HG03460 (cell line): ENCODE data around the gene RNF11.

Source experiments
- ATAC-seq: cut with Tn5 transposase; IDR thresholded peaks from one replicate; pipeline ENCODE4 v1.9.1; 2021; ENCODE audit not compliant: unreplicated experiment

The RNF11 gene

DNA sequence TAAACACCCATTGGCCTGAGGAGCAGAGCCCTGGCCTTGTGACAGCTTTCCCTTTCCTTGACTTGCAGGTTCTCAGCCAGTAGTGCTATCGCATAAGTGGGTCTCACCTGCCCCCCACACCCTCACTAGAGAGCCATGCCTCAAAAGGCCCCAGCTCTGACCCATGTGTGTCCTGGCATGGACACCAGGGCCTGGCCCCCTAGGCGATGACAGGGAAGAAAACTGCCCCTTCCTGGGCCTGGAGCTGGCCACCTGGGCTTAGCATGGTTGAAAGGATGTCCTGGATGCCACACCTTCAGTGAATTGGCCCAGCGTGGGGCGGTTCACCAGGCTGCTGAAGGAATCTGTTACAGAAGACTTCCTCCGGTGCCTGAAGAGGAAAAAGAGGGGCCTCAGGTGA, 75.8 kb downstream of the RNF11 start:
- no peak for ATAC-seq

DNA sequence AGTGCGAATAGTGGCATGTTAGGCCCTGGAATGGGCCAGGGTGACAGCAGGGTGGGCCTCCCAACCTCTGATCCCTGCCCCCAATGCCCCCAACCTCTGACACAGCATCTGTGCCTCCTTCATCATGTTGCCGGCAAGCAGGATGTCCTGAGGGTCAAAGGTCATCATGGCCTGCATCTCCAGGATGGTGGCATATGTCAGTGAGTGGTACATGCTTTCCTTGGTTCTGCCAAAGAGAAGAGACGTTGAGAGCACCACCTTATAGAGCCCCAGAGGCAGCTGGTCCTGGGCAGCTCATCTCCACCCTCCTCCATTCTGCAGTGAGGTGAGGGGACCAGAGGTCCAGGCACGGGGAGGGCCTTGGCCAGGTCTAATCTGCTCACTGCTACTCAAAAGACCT, 76.6 kb downstream of the RNF11 start:
- ATAC-seq: no peak

DNA sequence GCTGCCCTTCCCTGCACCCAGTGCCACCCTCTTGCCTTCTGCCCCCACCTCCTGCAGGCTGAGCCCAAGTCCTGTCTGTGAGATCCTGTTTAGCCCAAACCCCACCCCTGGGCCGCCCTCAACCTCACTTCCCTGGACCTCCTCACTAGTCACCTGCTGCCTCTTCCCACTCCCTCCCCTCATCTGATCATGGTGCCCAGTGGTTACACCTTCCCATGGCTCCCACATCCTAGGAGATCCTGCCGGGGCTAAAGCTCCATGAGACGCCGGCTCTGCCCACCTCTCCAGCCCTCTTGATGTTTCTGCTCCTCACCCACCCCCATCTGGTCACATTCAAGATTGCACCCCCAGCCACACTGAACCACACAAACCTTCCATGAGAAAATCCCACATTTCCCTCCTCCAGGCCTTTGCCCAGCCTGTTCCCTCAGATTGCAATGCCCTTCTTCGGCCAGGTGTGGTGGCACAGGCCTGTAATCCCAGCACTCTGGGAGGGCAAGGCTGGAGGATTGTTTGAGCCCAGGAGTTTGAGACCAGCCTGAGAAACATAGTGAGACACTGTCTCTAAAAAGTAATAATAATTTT, 77.3 kb downstream of the RNF11 start:
- ATAC-seq: no peak

DNA sequence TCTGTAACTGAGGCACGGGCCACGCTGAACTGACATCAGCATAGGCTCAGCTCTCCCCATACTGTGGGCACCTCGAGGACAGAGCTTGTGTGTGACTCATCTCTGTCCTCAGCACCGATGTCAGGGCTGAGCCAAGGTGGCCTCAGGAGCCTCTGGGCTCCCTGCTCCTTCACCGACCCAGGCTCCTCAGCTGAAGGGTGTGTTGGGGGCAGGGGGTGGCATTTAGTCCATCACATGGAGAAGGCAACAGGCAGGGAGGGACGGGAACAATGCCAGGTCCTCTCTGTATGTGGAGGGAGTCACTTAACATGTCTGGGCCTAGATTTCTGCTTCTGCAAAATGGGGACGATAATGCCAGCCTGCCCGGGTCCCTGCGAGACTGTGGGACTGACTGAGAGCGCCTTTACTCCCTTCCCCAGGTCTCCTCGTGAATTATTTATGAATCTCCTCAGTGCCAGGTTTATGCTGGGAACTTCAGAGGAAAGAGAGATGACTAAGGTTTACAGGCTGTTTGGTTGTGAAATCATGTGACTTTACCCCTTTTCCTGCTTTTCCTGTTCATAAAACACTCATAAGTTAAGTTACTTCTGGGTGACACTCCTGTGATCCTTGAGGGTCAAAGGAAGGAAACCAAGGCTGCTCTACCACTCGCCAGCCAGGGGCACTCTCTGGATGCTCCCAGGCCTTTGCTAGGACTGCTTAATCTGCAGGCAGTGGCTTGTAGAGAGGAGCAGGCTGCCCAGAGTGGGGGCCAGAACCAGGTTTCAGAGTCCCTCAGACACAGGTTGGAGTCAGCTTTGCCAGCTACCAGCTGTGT, 78.1 kb downstream of the RNF11 start:
- ATAC-seq: no peak

DNA sequence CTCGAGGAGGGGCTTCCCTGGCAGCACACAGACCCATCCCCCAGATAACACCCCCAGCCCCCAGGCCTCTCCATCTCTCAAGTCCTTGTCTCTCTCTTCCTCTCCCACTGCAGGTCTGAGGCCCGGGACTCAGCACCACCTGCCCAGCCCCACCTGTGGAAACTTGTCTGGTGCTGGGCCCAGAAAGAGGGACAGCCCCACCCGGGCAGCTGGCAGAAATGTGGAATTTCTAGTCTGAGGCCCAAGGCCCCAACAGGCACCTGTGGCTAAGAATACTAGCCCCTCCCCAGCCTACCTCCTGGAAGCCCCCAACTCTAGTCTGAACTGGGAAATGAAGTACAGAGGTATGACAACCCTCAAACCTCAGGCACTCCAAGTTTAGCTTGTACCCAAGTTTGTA, 78.9 kb downstream of the RNF11 start:
- ATAC-seq: no peak

DNA sequence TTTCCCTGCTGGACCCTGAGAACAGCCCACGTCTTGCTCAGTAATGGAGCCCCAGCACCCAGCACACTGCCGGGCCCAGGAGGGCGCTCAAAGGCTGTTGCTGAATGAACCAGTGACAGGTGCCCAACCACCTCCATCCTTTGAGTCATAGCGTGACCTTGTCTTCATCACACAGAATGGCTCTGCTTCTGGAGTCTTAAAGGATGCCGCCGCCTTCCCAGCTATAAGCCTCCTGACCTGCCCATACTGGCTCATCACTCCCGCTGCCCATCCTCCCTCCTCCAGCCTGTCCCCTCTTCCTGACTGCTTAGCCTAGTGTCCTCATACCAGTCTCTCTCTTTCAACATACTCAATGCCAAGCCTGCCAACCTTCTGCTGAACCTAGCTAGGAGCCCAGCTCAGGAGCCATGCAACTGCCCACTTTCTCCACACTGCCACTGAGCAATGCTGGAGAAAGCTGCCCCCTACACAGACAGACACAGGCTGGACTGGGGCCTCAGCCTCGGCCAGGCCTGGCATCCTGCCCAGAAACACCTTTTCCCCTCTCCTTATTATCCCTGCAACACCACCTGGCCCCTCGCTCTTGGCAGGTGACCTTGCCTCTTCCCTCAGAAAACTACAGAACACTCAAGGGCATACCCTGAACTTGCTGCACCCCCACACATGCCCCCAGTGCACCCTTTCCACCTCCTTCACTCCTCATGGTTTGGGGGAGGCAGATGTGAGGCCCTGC, 80.2 kb downstream of the RNF11 start:
- ATAC-seq: no peak

DNA sequence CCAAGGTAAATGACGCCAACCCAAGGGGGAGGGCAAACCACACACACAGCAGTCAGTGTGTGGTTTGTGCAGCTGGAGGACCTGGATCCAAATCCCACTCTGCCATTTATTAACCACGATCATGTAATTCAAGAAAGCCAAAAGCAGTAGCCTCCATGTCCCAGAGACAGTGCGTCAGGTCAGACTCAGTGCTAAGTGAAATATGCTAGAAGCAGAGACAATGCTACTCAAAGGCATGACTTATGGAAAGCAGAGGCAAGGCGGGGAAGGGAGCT, 80.7 kb downstream of the RNF11 start:
- no peak for ATAC-seq

DNA sequence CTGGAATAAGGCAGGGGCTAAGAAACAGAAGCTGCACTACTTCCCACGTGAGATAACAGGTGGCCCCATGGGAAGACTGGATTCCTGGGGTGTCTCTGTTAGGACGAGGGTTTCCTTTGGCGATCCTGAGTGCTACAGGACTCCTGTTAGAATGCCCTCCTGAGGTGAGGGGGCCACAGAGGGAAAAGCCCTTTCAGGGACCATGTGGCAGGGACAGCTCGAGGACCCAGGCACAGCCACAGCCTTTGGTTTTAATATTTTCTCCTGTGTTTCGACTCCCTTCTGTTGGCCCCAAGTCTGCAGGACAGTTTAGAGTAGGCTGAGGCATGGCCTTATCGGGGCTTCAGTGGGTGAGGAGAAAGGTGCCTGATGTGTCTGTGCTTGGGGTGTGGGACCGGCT, 81.7 kb downstream of the RNF11 start:
- ATAC-seq: no peak

DNA sequence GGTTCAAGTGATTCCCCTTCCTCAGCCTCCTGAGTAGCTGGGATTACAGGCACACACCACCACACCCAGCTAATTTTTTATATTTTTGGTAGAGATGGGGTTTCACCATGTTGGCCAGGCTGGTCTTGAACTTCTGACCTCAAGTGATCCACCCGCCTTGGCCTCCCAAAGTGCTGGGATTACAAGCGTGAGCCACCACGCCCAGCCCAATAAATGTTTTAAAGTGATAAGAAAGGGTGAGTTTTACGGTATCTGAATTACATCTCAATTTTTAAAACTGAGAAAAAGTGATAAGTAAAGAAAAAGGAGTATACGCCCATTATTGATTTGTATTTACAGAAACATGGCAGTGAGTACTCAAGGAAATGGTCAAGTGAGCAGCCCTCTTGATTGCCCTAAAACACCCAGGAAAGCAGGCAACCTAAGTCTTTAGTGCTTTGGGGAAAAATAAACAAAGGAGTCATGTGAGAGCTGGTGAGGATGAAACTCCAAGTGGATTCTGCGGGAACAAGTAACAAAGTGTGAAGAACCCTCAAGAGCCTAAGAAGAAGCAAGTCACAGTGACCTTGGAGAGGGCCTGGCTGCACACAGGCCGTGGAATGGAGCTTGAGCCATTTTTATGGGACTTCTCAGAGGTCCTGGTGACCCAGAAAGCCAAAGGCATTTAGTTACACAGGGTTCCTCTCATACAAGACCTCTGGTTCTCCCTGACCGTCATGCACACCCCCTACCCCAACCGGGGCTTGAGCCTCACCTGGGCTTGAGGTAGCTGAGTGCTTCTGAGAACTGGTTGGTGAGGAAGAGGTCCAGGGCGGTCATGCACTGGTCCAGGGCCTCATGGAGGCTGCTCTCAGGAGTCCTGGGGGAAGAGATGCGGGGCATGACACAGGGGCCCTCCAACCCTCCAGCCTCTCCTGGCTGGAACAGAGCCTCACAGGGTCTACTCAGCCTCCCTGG, 85.2 kb downstream of the RNF11 start:
- no peak for ATAC-seq

DNA sequence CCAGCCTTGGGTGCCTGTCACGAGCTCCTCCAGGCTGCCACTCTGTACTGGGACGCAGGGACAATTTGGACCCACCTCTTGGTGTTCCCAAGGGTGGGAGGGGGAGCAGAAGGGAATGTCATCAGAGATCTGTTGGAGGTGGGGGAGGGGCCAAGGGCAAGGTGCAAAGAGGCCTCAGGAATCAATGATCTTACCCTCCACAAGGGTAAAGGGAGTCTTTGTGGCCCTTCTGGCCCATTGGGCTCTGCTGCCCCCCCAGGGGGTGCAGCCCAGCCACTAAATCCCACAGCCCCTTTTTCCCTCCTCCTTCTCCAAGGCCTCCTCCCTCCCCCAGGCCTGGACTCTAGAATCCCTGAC, 85.8 kb downstream of the RNF11 start:
- ATAC-seq: no peak

DNA sequence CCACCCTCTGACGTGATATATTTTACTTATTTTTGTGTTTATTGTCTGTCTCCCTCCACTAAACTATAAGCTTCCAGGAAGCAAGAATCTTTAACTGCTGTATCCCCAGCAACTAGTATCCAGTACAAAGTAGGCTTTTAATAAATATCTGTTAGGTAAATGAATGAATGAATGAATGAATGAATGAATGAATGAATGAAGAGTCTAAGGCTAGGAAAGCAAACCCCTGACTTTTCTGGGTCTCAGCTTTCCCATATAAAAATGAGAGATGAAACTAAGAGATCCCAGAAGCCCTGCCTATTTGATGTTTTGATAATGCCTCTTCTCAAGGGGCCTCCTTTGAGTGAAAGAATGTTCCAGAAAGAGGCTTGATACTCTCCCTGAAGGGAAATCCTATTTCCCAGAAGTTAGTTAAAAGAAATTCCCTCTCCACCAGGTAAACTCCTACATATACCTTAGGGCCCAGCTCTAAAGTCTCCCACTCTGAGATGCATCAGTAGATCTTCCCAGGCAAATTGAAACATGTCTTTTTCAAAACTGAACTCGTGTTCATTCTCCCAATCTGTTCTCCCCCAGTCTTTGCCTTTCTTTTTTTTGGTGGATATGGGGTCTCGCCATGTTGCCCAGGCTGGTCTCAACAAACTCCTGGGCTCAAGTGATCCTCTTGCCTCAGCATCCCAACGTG, 86.5 kb downstream of the RNF11 start:
- no peak for ATAC-seq
